ENCODE results near the gene CDYL2. TPM values are rescaled to one million over a fixed set of nuclear protein-coding genes. Genes with fewer than 3 reads are reported as not detected.
"Not testable (repeated sequence)": the region's sequence is repeated elsewhere in the genome, so short reads cannot be mapped to it uniquely, and the experiment has no call there.

Gene CDYL2
- total RNA-seq, 2 donors from 2014 or later: 1.6 to 7.8 TPM

DNA sequence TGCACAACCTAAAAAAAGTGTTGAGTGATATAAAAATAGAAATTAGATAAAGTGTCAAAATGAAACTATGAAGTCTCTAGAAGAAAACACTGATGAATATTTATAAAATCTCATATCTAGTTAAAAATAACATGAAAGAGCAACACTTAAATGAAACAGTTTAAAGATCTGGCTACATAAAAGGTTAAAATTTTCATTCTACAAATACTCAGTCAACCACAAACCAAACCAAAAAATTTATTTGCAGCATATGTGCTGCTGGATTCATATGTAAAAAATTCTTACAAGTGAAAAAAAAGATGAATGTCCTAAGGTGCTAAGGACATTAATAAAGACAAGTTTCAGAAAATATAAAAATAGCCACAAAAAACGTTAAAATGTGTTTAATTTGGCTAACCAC is 22.6 kb upstream of the CDYL2 start:
- 7 to 15% methylated on average over 1 of the region's 1 CpG for WGBS, 2 donors
- H3K27ac ChIP-seq: no peak overlapping the region
- no peaks in the 10 kb centered on the region for H3K4me1 ChIP-seq
- no peak for ATAC-seq
- no peaks in the 10 kb centered on the region for H3K36me3 ChIP-seq (replicated peaks in 1 of 2; ENCODE audit: insufficient read depth in 1 of 2, low read depth in 2 of 2)
- H3K27me3 ChIP-seq: no peaks in the 10 kb centered on the region
- no peak for DNase-seq
- H3K4me3 ChIP-seq: no peak overlapping the region
- TF ChIP-seq POLR2A (IDR thresholded peaks at IDR 0.05) (no peak), CTCF (IDR thresholded peaks at IDR 0.05) (no peak)
- intact Hi-C loops (cut with DNase I): no loop called here
- H3K9me3 ChIP-seq: no peaks in the 10 kb centered on the region

DNA sequence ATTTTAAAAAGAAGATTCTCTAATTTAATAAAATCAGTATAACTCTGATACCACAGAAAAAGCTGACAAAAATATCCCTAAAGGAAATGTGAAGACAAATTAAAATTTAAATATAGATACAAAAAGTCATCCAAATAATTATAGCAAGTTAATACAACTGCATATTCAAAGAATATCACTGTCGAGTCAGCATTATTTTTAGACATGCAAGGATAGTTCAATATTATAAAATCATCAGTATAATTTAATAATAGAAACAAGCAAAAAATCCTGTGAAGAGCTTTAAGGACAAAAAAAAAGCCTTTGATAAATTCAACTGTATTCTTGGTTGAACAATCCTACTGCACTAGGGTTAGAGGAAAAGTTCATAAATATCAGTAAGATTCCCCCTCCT is 21.0 kb upstream of the CDYL2 start:
- H3K36me3 ChIP-seq (replicated peaks in 1 of 2; ENCODE audit: insufficient read depth in 1 of 2, low read depth in 2 of 2): no peaks in the 10 kb centered on the region
- TF ChIP-seq POLR2A (IDR thresholded peaks at IDR 0.05): no peak
- TF ChIP-seq CTCF (IDR thresholded peaks at IDR 0.05): no peak
- ATAC-seq (no peak), DNase-seq (no peak)
- H3K27me3 ChIP-seq: no peaks in the 10 kb centered on the region
- H3K4me3 ChIP-seq: no peak overlapping the region
- intact Hi-C loops (cut with DNase I): no loop called here
- WGBS, 2 donors: 89 to 96% methylated on average over 1 of the region's 1 CpG
- H3K4me1 ChIP-seq: no peaks in the 10 kb centered on the region
- H3K9me3 ChIP-seq: no peaks in the 10 kb centered on the region
- no peak overlapping the region for H3K27ac ChIP-seq

GRCh38 chr16:80824623-80825364 is 20.4 kb upstream of the CDYL2 start:
- Histone ChIP-seq H3K27me3 (no peaks in the 10 kb centered on the region), H3K27ac (no peak overlapping the region), H3K4me1 (no peaks in the 10 kb centered on the region), H3K4me3 (no peak overlapping the region), H3K9me3 (no peaks in the 10 kb centered on the region), H3K36me3 (replicated peaks in 1 of 2; ENCODE audit: insufficient read depth in 1 of 2, low read depth in 2 of 2) (no peaks in the 10 kb centered on the region)
- DNase-seq (peak; percentile 40 to 65 (median 55)), ATAC-seq (no peak)
- intact Hi-C loops (cut with DNase I): no loop called here
- no peak for TF ChIP-seq POLR2A (IDR thresholded peaks at IDR 0.05)
- peak; percentile 39 to 73 (median 65) for TF ChIP-seq CTCF (IDR thresholded peaks at IDR 0.05)
- WGBS, 2 donors: 21 to 24% methylated on average over 5 of the region's 5 CpGs

GRCh38 chr16:80819988-80820387 is 15.6 kb upstream of the CDYL2 start:
- H3K4me1 ChIP-seq: no peaks in the 10 kb centered on the region
- ATAC-seq (no peak), DNase-seq (no peak)
- WGBS, 2 donors: 78 to 84% methylated on average over 2 of the region's 2 CpGs
- H3K27ac ChIP-seq: no peak overlapping the region
- no peaks in the 10 kb centered on the region for H3K36me3 ChIP-seq (replicated peaks in 1 of 2; ENCODE audit: insufficient read depth in 1 of 2, low read depth in 2 of 2)
- no peak overlapping the region for H3K4me3 ChIP-seq
- H3K9me3 ChIP-seq: no peaks in the 10 kb centered on the region
- no peak for TF ChIP-seq POLR2A (IDR thresholded peaks at IDR 0.05)
- no peak for TF ChIP-seq CTCF (IDR thresholded peaks at IDR 0.05)
- intact Hi-C loops (cut with DNase I): no loop called here
- H3K27me3 ChIP-seq: no peaks in the 10 kb centered on the region

- no peak overlapping the region for H3K27ac ChIP-seq
- H3K27me3 ChIP-seq: no peaks in the 10 kb centered on the region
- H3K36me3 ChIP-seq (replicated peaks in 1 of 2; ENCODE audit: insufficient read depth in 1 of 2, low read depth in 2 of 2): no peaks in the 10 kb centered on the region
- no peak for ATAC-seq
- 67 to 74% methylated on average over 7 of the region's 7 CpGs for WGBS, 2 donors
- H3K9me3 ChIP-seq: no peaks in the 10 kb centered on the region
- no peak overlapping the region for H3K4me3 ChIP-seq
- intact Hi-C loops (cut with DNase I): no loop called here
- TF ChIP-seq POLR2A (IDR thresholded peaks at IDR 0.05): no peak
- no peak for TF ChIP-seq CTCF (IDR thresholded peaks at IDR 0.05)
- H3K4me1 ChIP-seq: no peaks in the 10 kb centered on the region
- DNase-seq: no peak
Observed at GRCh38 chr16:80816356-80816755, 12.0 kb upstream of the CDYL2 start.

DNA sequence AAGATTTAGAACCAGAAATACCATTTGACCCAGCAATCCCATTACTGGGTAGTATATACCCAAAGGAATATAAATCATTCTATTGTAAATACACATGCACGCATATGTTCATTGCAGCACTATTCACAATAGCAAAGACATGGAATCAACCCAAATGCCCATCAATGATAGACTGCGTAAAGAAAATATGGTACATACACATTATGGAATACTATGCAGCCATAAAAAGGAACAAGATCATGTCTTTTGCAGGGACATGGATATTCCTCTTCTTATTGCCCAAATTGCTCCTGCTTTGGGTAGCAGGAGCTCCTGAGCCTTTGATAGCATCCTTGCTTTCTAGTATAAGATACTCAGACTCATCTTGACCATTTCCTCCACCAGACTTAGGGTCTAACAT is 10.9 kb upstream of the CDYL2 start:
- intact Hi-C loops (cut with DNase I); H3K36me3 ChIP-seq (replicated peaks in 1 of 2; ENCODE audit: insufficient read depth in 1 of 2, low read depth in 2 of 2); H3K27ac ChIP-seq; DNase-seq; ATAC-seq; H3K27me3 ChIP-seq; H3K4me1 ChIP-seq; H3K9me3 ChIP-seq; H3K4me3 ChIP-seq: not testable (repeated sequence)
- 88 to 91% methylated on average over 2 of the region's 2 CpGs for WGBS, 2 donors

Measured in body of pancreas (tissue), 4 donors.